ENCODE data around the gene PPP2R5C. TPM values are rescaled to one million over a fixed set of nuclear protein-coding genes. Genes with fewer than 3 reads are reported as not detected.

PPP2R5C gene
- total and polyA plus RNA-seq, 9 of the 15 experiments (the other 6 are each of a cell fraction or from before 2014, with no cell fraction given): 284 to 617 (median 395) TPM

GRCh38 chr14:101763941-101764709, 2.6 kb downstream of the PPP2R5C start (continued):
- TF ChIP-seq ZZZ3 (IDR thresholded peaks at IDR 0.05) (no peak), ZNF785 (CRISPR knock-in tag; IDR thresholded peaks at IDR 0.05) (no peak), ZNF75A (CRISPR knock-in tag; IDR thresholded peaks at IDR 0.05) (no peak), ZNF165 (CRISPR knock-in tag; IDR thresholded peaks at IDR 0.05; ENCODE audit: borderline replicate concordance) (no peak), KLF13 (tag; IDR thresholded peaks at IDR 0.05; ENCODE audit: borderline replicate concordance, low read depth) (no peak), THAP12 (CRISPR knock-in tag; IDR thresholded peaks at IDR 0.05) (no peak), ZNF212 (CRISPR knock-in tag; IDR thresholded peaks at IDR 0.05) (no peak), CCNT2 (IDR thresholded peaks at IDR 0.05; ENCODE audit: borderline replicate concordance, extremely low read depth, insufficient read length, low read depth, low read length) (no peak), ZNF609 (CRISPR knock-in tag; IDR thresholded peaks at IDR 0.05; ENCODE audit: borderline replicate concordance) (no peak), ZNF431 (CRISPR knock-in tag; IDR thresholded peaks at IDR 0.05) (no peak), STAT5B (CRISPR knock-in tag; IDR thresholded peaks at IDR 0.05) (no peak), ILF3 (IDR thresholded peaks at IDR 0.05; ENCODE audit: borderline replicate concordance) (no peak)
- TF ChIP-seq, protein P1, sequence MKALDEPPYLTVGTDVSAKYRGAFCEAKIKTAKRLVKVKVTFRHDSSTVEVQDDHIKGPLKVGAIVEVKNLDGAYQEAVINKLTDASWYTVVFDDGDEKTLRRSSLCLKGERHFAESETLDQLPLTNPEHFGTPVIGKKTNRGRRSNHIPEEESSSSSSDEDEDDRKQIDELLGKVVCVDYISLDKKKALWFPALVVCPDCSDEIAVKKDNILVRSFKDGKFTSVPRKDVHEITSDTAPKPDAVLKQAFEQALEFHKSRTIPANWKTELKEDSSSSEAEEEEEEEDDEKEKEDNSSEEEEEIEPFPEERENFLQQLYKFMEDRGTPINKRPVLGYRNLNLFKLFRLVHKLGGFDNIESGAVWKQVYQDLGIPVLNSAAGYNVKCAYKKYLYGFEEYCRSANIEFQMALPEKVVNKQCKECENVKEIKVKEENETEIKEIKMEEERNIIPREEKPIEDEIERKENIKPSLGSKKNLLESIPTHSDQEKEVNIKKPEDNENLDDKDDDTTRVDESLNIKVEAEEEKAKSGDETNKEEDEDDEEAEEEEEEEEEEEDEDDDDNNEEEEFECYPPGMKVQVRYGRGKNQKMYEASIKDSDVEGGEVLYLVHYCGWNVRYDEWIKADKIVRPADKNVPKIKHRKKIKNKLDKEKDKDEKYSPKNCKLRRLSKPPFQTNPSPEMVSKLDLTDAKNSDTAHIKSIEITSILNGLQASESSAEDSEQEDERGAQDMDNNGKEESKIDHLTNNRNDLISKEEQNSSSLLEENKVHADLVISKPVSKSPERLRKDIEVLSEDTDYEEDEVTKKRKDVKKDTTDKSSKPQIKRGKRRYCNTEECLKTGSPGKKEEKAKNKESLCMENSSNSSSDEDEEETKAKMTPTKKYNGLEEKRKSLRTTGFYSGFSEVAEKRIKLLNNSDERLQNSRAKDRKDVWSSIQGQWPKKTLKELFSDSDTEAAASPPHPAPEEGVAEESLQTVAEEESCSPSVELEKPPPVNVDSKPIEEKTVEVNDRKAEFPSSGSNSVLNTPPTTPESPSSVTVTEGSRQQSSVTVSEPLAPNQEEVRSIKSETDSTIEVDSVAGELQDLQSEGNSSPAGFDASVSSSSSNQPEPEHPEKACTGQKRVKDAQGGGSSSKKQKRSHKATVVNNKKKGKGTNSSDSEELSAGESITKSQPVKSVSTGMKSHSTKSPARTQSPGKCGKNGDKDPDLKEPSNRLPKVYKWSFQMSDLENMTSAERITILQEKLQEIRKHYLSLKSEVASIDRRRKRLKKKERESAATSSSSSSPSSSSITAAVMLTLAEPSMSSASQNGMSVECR (CRISPR knock-in tag; IDR thresholded peaks at IDR 0.05): no peak
- TF ChIP-seq, protein P2, sequence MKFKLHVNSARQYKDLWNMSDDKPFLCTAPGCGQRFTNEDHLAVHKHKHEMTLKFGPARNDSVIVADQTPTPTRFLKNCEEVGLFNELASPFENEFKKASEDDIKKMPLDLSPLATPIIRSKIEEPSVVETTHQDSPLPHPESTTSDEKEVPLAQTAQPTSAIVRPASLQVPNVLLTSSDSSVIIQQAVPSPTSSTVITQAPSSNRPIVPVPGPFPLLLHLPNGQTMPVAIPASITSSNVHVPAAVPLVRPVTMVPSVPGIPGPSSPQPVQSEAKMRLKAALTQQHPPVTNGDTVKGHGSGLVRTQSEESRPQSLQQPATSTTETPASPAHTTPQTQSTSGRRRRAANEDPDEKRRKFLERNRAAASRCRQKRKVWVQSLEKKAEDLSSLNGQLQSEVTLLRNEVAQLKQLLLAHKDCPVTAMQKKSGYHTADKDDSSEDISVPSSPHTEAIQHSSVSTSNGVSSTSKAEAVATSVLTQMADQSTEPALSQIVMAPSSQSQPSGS (CRISPR knock-in tag; IDR thresholded peaks at IDR 0.05): no peak
